Measurements from ENCODE around the gene HAO1. TPM values are rescaled to one million over a fixed set of nuclear protein-coding genes. Genes with fewer than 3 reads are reported as not detected.

HAO1 gene
- total and polyA plus RNA-seq, 2 of the 4 experiments (the other 2 are of a cell fraction), result not detected

DNA sequence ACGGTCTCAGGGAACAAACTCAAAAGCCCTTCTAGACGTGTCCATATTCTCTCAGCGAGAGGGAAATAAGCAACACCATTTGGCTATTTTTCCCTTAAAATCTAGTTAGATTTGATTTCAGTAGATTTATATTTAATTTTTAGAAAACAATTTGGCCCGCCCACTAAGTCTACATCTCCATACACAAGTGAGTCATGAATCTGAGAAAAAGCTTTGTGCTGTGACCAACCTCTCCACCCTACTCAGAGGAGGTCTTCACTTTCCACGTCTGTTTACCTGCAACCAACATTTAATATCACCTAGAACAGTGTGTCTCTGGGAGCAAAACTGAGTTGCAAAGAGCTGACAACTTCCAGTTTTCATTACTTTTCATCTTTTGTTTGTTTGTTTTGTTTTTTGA, 48.6 kb downstream of the HAO1 start:
- H3K79me1 ChIP-seq (ENCODE audit: low read depth in 1 of 2, low read length in 2 of 2), result no peaks in the 10 kb centered on the region
- H3K36me3 ChIP-seq (ENCODE audit: control insufficient read depth, insufficient read depth, low read length), result no peaks in the 10 kb centered on the region
- no peak overlapping the region for H4K8ac ChIP-seq (ENCODE audit: low read depth in 2 of 2, low read length in 2 of 2)
- no peak overlapping the region for H3K56ac ChIP-seq (ENCODE audit: extremely low read depth, insufficient read depth, low read length)
- no peaks in the 10 kb centered on the region for H3K4me1 ChIP-seq (ENCODE audit: control insufficient read depth, insufficient read depth, low read length)
- no peak overlapping the region for H3K9ac ChIP-seq (ENCODE audit: low read depth, low read length)
- CTCF ChIA-PET, result no interaction called here
- no peak overlapping the region for H3K4me3 ChIP-seq (ENCODE audit: insufficient read depth, low read depth, low read length)
- no peak overlapping the region for H2BK15ac ChIP-seq (ENCODE audit: low read depth, low read length)
- POLR2A ChIA-PET (ENCODE audit: unreplicated experiment), result no interaction called here
- no peak overlapping the region for H2BK20ac ChIP-seq (ENCODE audit: low read depth, low read length)
- no peak overlapping the region for H4K5ac ChIP-seq (ENCODE audit: low read depth, low read length)
- H3K18ac ChIP-seq (ENCODE audit: low read depth, low read length), result no peak overlapping the region
- H3K4ac ChIP-seq (ENCODE audit: low read depth, low read length), result no peak overlapping the region
- no peak overlapping the region for H2AK5ac ChIP-seq (ENCODE audit: low read depth, low read length)
- no peak overlapping the region for H3K4me2 ChIP-seq (ENCODE audit: low read depth, low read length)
- H3K27ac ChIP-seq (ENCODE audit: insufficient read depth, low read length), result no peak overlapping the region
- intact Hi-C loops (cut with micrococcal nuclease), result no loop called here
- no peak overlapping the region for H2BK5ac ChIP-seq (ENCODE audit: low read depth, low read length, poor library complexity, severe bottlenecking)
- dilution Hi-C loops (cut with HindIII; ENCODE audit: low sequenced_read_pairs, unreplicated experiment), result no loop called here
- TF ChIP-seq CEBPB (IDR thresholded peaks at IDR 0.05; ENCODE audit: low read depth, low read length), result no peak
- TF ChIP-seq NFE2L2 (IDR thresholded peaks at IDR 0.05; ENCODE audit: low read depth, low read length), result no peak
- TF ChIP-seq RFX5 (IDR thresholded peaks at IDR 0.05; ENCODE audit: low read depth, low read length), result no peak
- TF ChIP-seq MXI1 (IDR thresholded peaks at IDR 0.05; ENCODE audit: borderline replicate concordance, low read depth, low read length), result no peak
- TF ChIP-seq FOS (IDR thresholded peaks at IDR 0.05; ENCODE audit: low read depth, low read length), result no peak
- TF ChIP-seq, protein P1, sequence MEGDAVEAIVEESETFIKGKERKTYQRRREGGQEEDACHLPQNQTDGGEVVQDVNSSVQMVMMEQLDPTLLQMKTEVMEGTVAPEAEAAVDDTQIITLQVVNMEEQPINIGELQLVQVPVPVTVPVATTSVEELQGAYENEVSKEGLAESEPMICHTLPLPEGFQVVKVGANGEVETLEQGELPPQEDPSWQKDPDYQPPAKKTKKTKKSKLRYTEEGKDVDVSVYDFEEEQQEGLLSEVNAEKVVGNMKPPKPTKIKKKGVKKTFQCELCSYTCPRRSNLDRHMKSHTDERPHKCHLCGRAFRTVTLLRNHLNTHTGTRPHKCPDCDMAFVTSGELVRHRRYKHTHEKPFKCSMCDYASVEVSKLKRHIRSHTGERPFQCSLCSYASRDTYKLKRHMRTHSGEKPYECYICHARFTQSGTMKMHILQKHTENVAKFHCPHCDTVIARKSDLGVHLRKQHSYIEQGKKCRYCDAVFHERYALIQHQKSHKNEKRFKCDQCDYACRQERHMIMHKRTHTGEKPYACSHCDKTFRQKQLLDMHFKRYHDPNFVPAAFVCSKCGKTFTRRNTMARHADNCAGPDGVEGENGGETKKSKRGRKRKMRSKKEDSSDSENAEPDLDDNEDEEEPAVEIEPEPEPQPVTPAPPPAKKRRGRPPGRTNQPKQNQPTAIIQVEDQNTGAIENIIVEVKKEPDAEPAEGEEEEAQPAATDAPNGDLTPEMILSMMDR (conservative IDR thresholded peaks at IDR 0.05; ENCODE audit: low read depth, low read length), result no peak
- TF ChIP-seq POLR2A (IDR thresholded peaks at IDR 0.05; ENCODE audit: low read depth, low read length), result no peak
- H3K14ac ChIP-seq (replicated peaks; ENCODE audit: low read depth, low read length), result no peak overlapping the region
- no CpG with 5 or more reads among the region's 5 CpGs for WGBS, 2 experiments (ENCODE audit: extremely low coverage in 2 of 2, insufficient read length in 1 of 2)
- no peak overlapping the region for H2AFZ ChIP-seq (replicated peaks; ENCODE audit: low read length, poor library complexity)
- no peaks in the 10 kb centered on the region for H4K20me1 ChIP-seq (ENCODE audit: insufficient read depth, low read length)
- H2AK9ac ChIP-seq (replicated peaks; ENCODE audit: low read depth, low read length, poor library complexity), result no peak overlapping the region
- no peak for ATAC-seq (ENCODE audit: low read depth)
- no peak overlapping the region for H4K91ac ChIP-seq (ENCODE audit: insufficient read depth, low read depth, low read length)
- no peaks in the 10 kb centered on the region for H3K27me3 ChIP-seq (ENCODE audit: control insufficient read depth, insufficient read depth, low read length)
- no peaks in the 10 kb centered on the region for H3K9me3 ChIP-seq (ENCODE audit: control insufficient read depth, insufficient read depth, low read length)
- no peak overlapping the region for H3K23ac ChIP-seq (ENCODE audit: low read depth, low read length)
- H3K9me1 ChIP-seq (ENCODE audit: insufficient read depth, low read length), result no peaks in the 10 kb centered on the region
- DNase-seq, result no peak
- no TSS peak for BruUV-seq (replicated peaks)
- in situ Hi-C loops (cut with MboI; ENCODE audit: low sequenced_read_pairs), result no loop called here
- H2BK120ac ChIP-seq (ENCODE audit: low read depth, low read length), result no peak overlapping the region

All from IMR-90 (cell line).